Pancreas (tissue), 10 donors: ENCODE data around the gene ST6GALNAC6. TPM values are rescaled to one million over a fixed set of nuclear protein-coding genes. Genes with fewer than 3 reads are reported as not detected.
"Not testable (repeated sequence)": the region's sequence is repeated elsewhere in the genome, so short reads cannot be mapped to it uniquely, and the experiment has no call there.

ENCODE experiments used
- ATAC-seq, 4 donors: fragments of 200-7000 bp; cut with Tn5 transposase; one replicate each; pipeline versions ENCODE4 v1.8.0 to v1.9.1; 2020; ENCODE audit warnings: mild to moderate bottlenecking in 4 of 4, moderate library complexity in 4 of 4
- DNase-seq, 6 donors: peaks; one replicate each; pipeline ENCODE4 v3.0.0-alpha.2; 2020
- FAIRE-seq: peaks from 2 replicates; lab custom pipeline; 2012; peaks lifted over from hg19 to GRCh38; lab: Jason Lieb, UNC
- H3K27ac ChIP-seq, 4 donors: fragments of 200-600 bp; sonication (generic); 1 replicate in 3 of 4; 2 replicates in 1 of 4; pipeline versions ENCODE4 v1.5.0 to v1.8.0; 2020
- H3K27me3 ChIP-seq, 4 donors: fragments of 200-600 bp; one replicate each; pipeline ENCODE4 v1.8.0; 2021
- H3K36me3 ChIP-seq, 3 donors: fragments of 200-600 bp; sonication (generic) in 1 of 3; one replicate each; pipeline versions ENCODE4 v1.5.0 to v1.8.0; 2020 to 2021
- H3K4me1 ChIP-seq, 3 donors: fragments of 200-600 bp; one replicate each; pipeline ENCODE4 v1.8.0; 2021
- H3K4me3 ChIP-seq, 4 donors: fragments of 200-600 bp; sonication (generic) in 2 of 4; one replicate each; pipeline versions ENCODE4 v1.5.0 to v1.8.0; 2020 to 2021
- H3K9me3 ChIP-seq, 4 donors: fragments of 200-600 bp; one replicate each; pipeline ENCODE4 v1.8.0; 2021
- CTCF ChIP-seq, 4 donors: fragments of 200-600 bp; sonication (generic) in 3 of 4; IDR thresholded peaks; one replicate each; pipeline versions ENCODE4 v1.5.0 to v1.8.0; 2021; ENCODE audit warnings: antibody characterized with exemption in 4 of 4
- WGBS, 2 donors: extraction: QIAGEN DNeasy Blood & Tissue Kit; methylation state at CpG; one replicate each; pipeline ENCODE4 v1.1.7; 2013; 5-methylcytosine and 5-hydroxymethylcytosine counted together
- intact Hi-C, 3 donors: fragments of 100-400 bp; cut with DNase I; formaldehyde crosslinking; loops; one replicate each; pipeline versions ENCODE4 v1.11.1 to v1.14.2; 2022
- microRNA-seq, 2 donors: library from miRNA; unstranded; fragments of <30 nt; microRNA quantifications; one replicate each; pipeline versions ENCODE4 to v1.1.0, GENCODE V29; 2019 to 2020
- polyA plus RNA-seq, 2 donors: library from polyadenylated mRNA; stranded (reverse); fragments of 200-250 nt; gene quantifications; one replicate each; pipeline ENCODE4 v1.2.3, GENCODE V29; 2013
- total RNA-seq, 6 donors: library from RNA; stranded (reverse); fragmentation: NEBNext Ultra II Directional in 4 of 6; extraction: Animal tissue kit (Norgen Biotek cat#: 25700) in 4 of 6; gene quantifications; one replicate each; pipeline versions ENCODE4 v1.2.1 to v1.2.4, GENCODE V29; 2021 to 2023
- donor health status: healthy with polysubstance abuse.
- donor health status: DM: no; HTN: no; CAD: no; lungs with moderate emphysema.
- donor health status: DM: no; HTN: no; CAD: no.
- donor health status: control.
- donor health status: control.
- donor health status: Bipolar disorder and iron deficiency.
- donor health status: DM: yes; HTN: yes; CAD: no.
- donor health status: DM: no; HTN: no; CAD: no.
- donor health status: DM: no; HTN: no; CAD: no.
- donor health status: DM: yes; HTN: yes; CAD: no.

The ST6GALNAC6 gene
- total and polyA plus RNA-seq, 8 donors, result 20.7 to 35.7 (median 27.0) TPM

- H3K27me3 ChIP-seq, result no peaks in the 10 kb centered on the region
- ATAC-seq (no peak), DNase-seq (no peak), FAIRE-seq (no peak)
- WGBS, 2 donors, result 79 to 82% methylated on average over 4 of the region's 4 CpGs
- H3K4me1 ChIP-seq, result peaks cover 3 to 16% (median 14%) of the 10 kb centered on the region in 3 donors
- H3K27ac ChIP-seq, result no peak overlapping the region
- TF ChIP-seq CTCF (IDR thresholded peaks at IDR 0.05), result no peak
- H3K4me3 ChIP-seq, result no peak overlapping the region
- intact Hi-C loops, result no loop called here
- H3K9me3 ChIP-seq, result no peaks in the 10 kb centered on the region
- no peaks in the 10 kb centered on the region for H3K36me3 ChIP-seq
Observed at GRCh38 chr9:127837346-127837745, 62.1 kb downstream of the ST6GALNAC6 start.

DNA sequence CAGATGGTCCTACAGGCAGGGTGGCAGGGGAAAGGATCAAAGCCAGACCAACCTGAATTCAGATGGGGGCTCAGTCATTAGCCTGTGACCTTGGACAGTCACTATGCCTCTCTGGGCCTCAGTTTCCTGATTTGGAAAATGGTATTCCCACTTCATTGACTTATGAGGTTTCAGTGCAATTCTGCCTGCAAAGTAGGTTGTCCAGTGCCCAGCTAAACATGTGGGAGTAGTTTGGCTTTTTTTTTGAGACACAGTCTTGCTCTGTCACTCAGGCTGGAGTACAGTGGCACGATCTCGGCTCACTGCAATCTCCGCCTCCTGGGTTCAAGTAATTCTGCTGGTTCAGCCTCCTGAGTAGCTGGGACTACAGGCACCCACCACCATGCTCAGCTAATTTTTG, 62.8 kb downstream of the ST6GALNAC6 start:
- intact Hi-C loops, ATAC-seq, H3K27me3 ChIP-seq, FAIRE-seq, H3K4me3 ChIP-seq, H3K36me3 ChIP-seq, H3K9me3 ChIP-seq, DNase-seq: not testable (repeated sequence)
- WGBS, 2 donors, result 94 to 96% methylated on average over 3 of the region's 3 CpGs
- H3K4me1 ChIP-seq, result peaks cover 3 to 16% (median 14%) of the 10 kb centered on the region in 3 donors
- peak overlapping the region; percentile 31 to 74 (median 56) for H3K27ac ChIP-seq

DNA sequence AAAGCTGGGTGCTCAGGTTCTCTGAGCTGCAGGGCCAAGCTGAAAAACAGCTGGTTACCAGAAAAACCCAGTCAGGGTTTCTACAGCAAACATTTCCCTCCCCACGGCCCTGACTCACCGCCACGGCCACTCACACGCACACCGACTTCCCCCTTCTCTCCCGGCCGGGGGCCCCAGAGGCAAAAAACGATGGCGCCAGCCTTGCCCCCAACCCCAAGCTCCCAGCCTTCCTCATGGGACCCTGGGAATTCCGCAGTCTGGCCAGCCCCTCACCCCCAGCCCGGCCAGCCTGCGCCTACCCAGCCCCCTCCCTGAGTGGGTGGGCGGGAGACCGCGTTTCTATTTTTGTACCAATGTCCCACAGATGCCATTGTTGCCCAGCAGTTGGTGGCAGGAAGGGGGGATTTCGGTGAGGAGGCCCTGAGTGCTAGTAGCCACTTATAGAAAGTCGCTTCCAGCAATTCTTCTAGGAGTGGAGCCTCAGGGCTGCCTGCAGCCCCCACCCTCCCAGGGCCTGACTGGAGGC, 63.3 kb downstream of the ST6GALNAC6 start:
- no peaks in the 10 kb centered on the region for H3K27me3 ChIP-seq
- ATAC-seq (peak in 2 of 4 donors; percentile 17 to 29), DNase-seq (peak in 2 of 6 donors; percentile 49 to 54), FAIRE-seq (no peak)
- H3K4me3 ChIP-seq, result no peak overlapping the region
- 76 to 79% methylated on average over 17 of the region's 17 CpGs for WGBS, 2 donors
- no peaks in the 10 kb centered on the region for H3K9me3 ChIP-seq
- TF ChIP-seq CTCF (IDR thresholded peaks at IDR 0.05), result no peak
- intact Hi-C loops, result no loop called here
- H3K27ac ChIP-seq, result peak overlapping the region; percentile 31 to 74 (median 56)
- no peaks in the 10 kb centered on the region for H3K36me3 ChIP-seq
- H3K4me1 ChIP-seq, result peaks cover 3 to 16% (median 14%) of the 10 kb centered on the region in 3 donors

Small RNAs within 50 kb of the gene (microRNA-seq; reads per million reads assigned to microRNA genes)
- 0 reads per million in 2 donors for gene MIR4672

Other genes with a start within 250 kb of the ST6GALNAC6 start
- under 1 TPM in 5 of 6 donors, not detected in 1; 0.12 to 0.39 (median 0.22) TPM for gene CFAP157, start 192.6 kb downstream of the ST6GALNAC6 start, total RNA-seq
- gene CFAP157, start 192.6 kb downstream of the ST6GALNAC6 start, polyA plus RNA-seq, result 1 to 10 TPM; 1.6 to 2.1 TPM
- gene PTRH1, start 183.9 kb downstream of the ST6GALNAC6 start, total RNA-seq, result 10 to 100 TPM in 2 of 6 donors, 1 to 10 TPM in 4; 5.6 to 11.9 (median 9.0) TPM
- 10 to 100 TPM; 11.5 to 13.4 TPM for gene PTRH1, start 183.9 kb downstream of the ST6GALNAC6 start, polyA plus RNA-seq
- gene TTC16, start 183.5 kb downstream of the ST6GALNAC6 start, total RNA-seq, result under 1 TPM in 2 of 6 donors, not detected in 4; 0.03 to 0.09 TPM
- gene TTC16, start 183.5 kb downstream of the ST6GALNAC6 start, polyA plus RNA-seq, result under 1 TPM; 0.02 to 0.04 TPM
- 1 to 10 TPM; 4.2 to 9.0 (median 5.8) TPM for gene TOR2A, start 164.3 kb downstream of the ST6GALNAC6 start, total RNA-seq
- 10 to 100 TPM; 10.1 to 17.5 TPM for gene TOR2A, start 164.3 kb downstream of the ST6GALNAC6 start, polyA plus RNA-seq
- gene SH2D3C, start 120.9 kb downstream of the ST6GALNAC6 start, total RNA-seq, result 1 to 10 TPM; 1.4 to 4.8 (median 1.8) TPM
- 1 to 10 TPM; 6.9 to 7.1 TPM for gene SH2D3C, start 120.9 kb downstream of the ST6GALNAC6 start, polyA plus RNA-seq
- gene CDK9, start 113.6 kb downstream of the ST6GALNAC6 start, total RNA-seq, result 10 to 100 TPM; 33.9 to 58.2 (median 43.9) TPM
- gene CDK9, start 113.6 kb downstream of the ST6GALNAC6 start, polyA plus RNA-seq, result 100 to 1,000 TPM in 1 of 2 donors, 10 to 100 TPM in 1; 73.7 to 119 TPM
- 10 to 100 TPM; 27.0 to 41.3 (median 34.3) TPM for gene FPGS, start 96.7 kb downstream of the ST6GALNAC6 start, total RNA-seq
- 10 to 100 TPM; 57.1 to 85.3 TPM for gene FPGS, start 96.7 kb downstream of the ST6GALNAC6 start, polyA plus RNA-seq
- 10 to 100 TPM in 5 of 6 donors, 1 to 10 TPM in 1; 9.7 to 42.4 (median 13.6) TPM for gene ENG, start 44.9 kb downstream of the ST6GALNAC6 start, total RNA-seq
- 10 to 100 TPM; 25.8 to 32.9 TPM for gene ENG, start 44.9 kb downstream of the ST6GALNAC6 start, polyA plus RNA-seq
- 10 to 100 TPM in 4 of 6 donors, 1 to 10 TPM in 2; 8.9 to 18.3 (median 15.2) TPM for gene AK1, start 21.9 kb downstream of the ST6GALNAC6 start, total RNA-seq
- gene AK1, start 21.9 kb downstream of the ST6GALNAC6 start, polyA plus RNA-seq, result 10 to 100 TPM; 49.5 to 81.7 TPM
- 10 to 100 TPM; 25.9 to 66.6 (median 41.3) TPM for gene ST6GALNAC4, start 17.4 kb upstream of the ST6GALNAC6 start, total RNA-seq
- gene ST6GALNAC4, start 17.4 kb upstream of the ST6GALNAC6 start, polyA plus RNA-seq, result 10 to 100 TPM; 22.2 to 27.7 TPM
- gene PIP5KL1, start 31.2 kb upstream of the ST6GALNAC6 start, total RNA-seq, result 1 to 10 TPM; 1.0 to 2.2 (median 1.2) TPM
- 1 to 10 TPM in 1 of 2 donors, under 1 TPM in 1; 0.80 to 2.5 TPM for gene PIP5KL1, start 31.2 kb upstream of the ST6GALNAC6 start, polyA plus RNA-seq
- 10 to 100 TPM; 19.6 to 34.9 (median 25.5) TPM for gene DPM2, start 38.3 kb upstream of the ST6GALNAC6 start, total RNA-seq
- gene DPM2, start 38.3 kb upstream of the ST6GALNAC6 start, polyA plus RNA-seq, result 10 to 100 TPM; 39.0 to 56.8 TPM
- gene EEIG1, start 81.4 kb upstream of the ST6GALNAC6 start, total RNA-seq, result 10 to 100 TPM; 47.7 to 85.4 (median 69.1) TPM
- gene EEIG1, start 81.4 kb upstream of the ST6GALNAC6 start, polyA plus RNA-seq, result 10 to 100 TPM; 25.4 to 56.5 TPM
- gene NAIF1, start 167.7 kb upstream of the ST6GALNAC6 start, total RNA-seq, result 1 to 10 TPM; 3.0 to 6.2 (median 3.8) TPM
- gene NAIF1, start 167.7 kb upstream of the ST6GALNAC6 start, polyA plus RNA-seq, result 1 to 10 TPM; 6.4 to 6.8 TPM
- 100 to 1,000 TPM in 1 of 6 donors, 10 to 100 TPM in 3, 1 to 10 TPM in 2; 6.8 to 134 (median 12.6) TPM for gene SLC25A25, start 168.6 kb upstream of the ST6GALNAC6 start, total RNA-seq
- 10 to 100 TPM; 73.6 to 82.8 TPM for gene SLC25A25, start 168.6 kb upstream of the ST6GALNAC6 start, polyA plus RNA-seq
- gene PTGES2, start 228.1 kb upstream of the ST6GALNAC6 start, total RNA-seq, result 10 to 100 TPM; 25.4 to 43.1 (median 34.2) TPM
- 10 to 100 TPM; 66.0 to 78.5 TPM for gene PTGES2, start 228.1 kb upstream of the ST6GALNAC6 start, polyA plus RNA-seq
- 100 to 1,000 TPM in 1 of 6 donors, 10 to 100 TPM in 3, 1 to 10 TPM in 2; 6.3 to 158 (median 45.7) TPM for gene LCN2, start 249.8 kb upstream of the ST6GALNAC6 start, total RNA-seq
- gene LCN2, start 249.8 kb upstream of the ST6GALNAC6 start, polyA plus RNA-seq, result 10 to 100 TPM; 46.8 to 75.1 TPM